LNCAP (cell line): ENCODE data around the gene ARRDC4.

Source experiments
- CTCF ChIP-seq: fragments of 450-650 bp; IDR thresholded peaks from 2 replicates; pipeline ENCODE4 v1.5.1; 2017; ENCODE audit warnings: mild to moderate bottlenecking

Gene ARRDC4

GRCh38 chr15:97993310-97993738 lies 32.8 kb downstream of the ARRDC4 start:
- no peak for TF ChIP-seq CTCF

GRCh38 chr15:97994236-97994635 lies 33.7 kb downstream of the ARRDC4 start:
- no peak for TF ChIP-seq CTCF

- no peak for TF ChIP-seq CTCF
Measured at GRCh38 chr15:97995192-97995591, 34.7 kb downstream of the ARRDC4 start.

GRCh38 chr15:97995881-97996603 lies 35.5 kb downstream of the ARRDC4 start:
- TF ChIP-seq CTCF: peak; percentile 31; the same call in 1 of the 2 replicates

GRCh38 chr15:97998307-97999071 lies 38.0 kb downstream of the ARRDC4 start:
- TF ChIP-seq CTCF: no peak

- no peak for TF ChIP-seq CTCF
Measured at GRCh38 chr15:98000249-98001203, 40.0 kb downstream of the ARRDC4 start.

- no peak for TF ChIP-seq CTCF
Measured at GRCh38 chr15:98001663-98002194, 41.2 kb downstream of the ARRDC4 start.
